Smooth muscle cell (in vitro differentiated cells): ENCODE results near the gene GOLGA6C. TPM values are rescaled to one million over a fixed set of nuclear protein-coding genes. Genes with fewer than 3 reads are reported as not detected.

Source experiments
- DNase-seq: peaks from one replicate; lab custom pipeline; 2025; ENCODE audit not compliant: unreplicated experiment; lab: John Stamatoyannopoulos, UW
- H2AFZ ChIP-seq: fragments of 200-600 bp; sonication (generic); 2 replicates; pipeline ENCODE4 v1.6.0; 2016; ENCODE audit warnings: antibody characterized with exemption, low read depth, mild to moderate bottlenecking
- H3F3A ChIP-seq: fragments of 200-600 bp; sonication (generic); 2 replicates; pipeline ENCODE4 v1.6.0; 2017; ENCODE audit warnings: antibody characterized with exemption, low read depth
- H3K27ac ChIP-seq: fragments of 200-600 bp; sonication (generic); 2 replicates; pipeline ENCODE4 v1.5.1; 2016; ENCODE audit warnings: low read depth, mild to moderate bottlenecking
- H3K27me3 ChIP-seq: fragments of 200-600 bp; sonication (generic); 2 replicates; pipeline ENCODE4 v1.6.1; 2016; ENCODE audit warnings: low read depth, mild to moderate bottlenecking
- H3K36me3 ChIP-seq: fragments of 200-600 bp; sonication (generic); 2 replicates; pipeline ENCODE4 v1.5.1; 2016; ENCODE audit warnings: low read depth
- H3K4me1 ChIP-seq: fragments of 200-600 bp; sonication (generic); 2 replicates; pipeline ENCODE4 v1.5.1; 2016; ENCODE audit warnings: low read depth
- H3K4me2 ChIP-seq: fragments of 200-600 bp; sonication (generic); 2 replicates; pipeline ENCODE4 v1.6.0; 2016; ENCODE audit warnings: mild to moderate bottlenecking
- H3K4me3 ChIP-seq: fragments of 200-600 bp; sonication (generic); 2 replicates; pipeline ENCODE4 v1.5.1; 2016; ENCODE audit warnings: mild to moderate bottlenecking
- H3K79me2 ChIP-seq: fragments of 200-600 bp; sonication (generic); 2 replicates; pipeline ENCODE4 v1.6.0; 2016; ENCODE audit warnings: low read depth, mild to moderate bottlenecking
- H3K9ac ChIP-seq: fragments of 200-600 bp; sonication (generic); 2 replicates; pipeline ENCODE4 v1.6.0; 2016; ENCODE audit warnings: low read depth
- H3K9me3 ChIP-seq: fragments of 200-600 bp; sonication (generic); replicated peaks from 2 replicates; pipeline ENCODE4 v1.5.1; 2016; ENCODE audit warnings: low read depth
- H4K20me1 ChIP-seq: fragments of 200-600 bp; sonication (generic); 2 replicates; pipeline ENCODE4 v1.6.0; 2016; ENCODE audit warnings: low read depth
- WGBS: methylation state at CpG from one replicate; pipeline ENCODE4 v1.1.7; 2016; ENCODE audit warnings: low lambda C conversion rate; 5-methylcytosine and 5-hydroxymethylcytosine counted together
- polyA plus RNA-seq: library from polyadenylated mRNA; unstranded; fragments of >200 nt; fragmentation: Nextera tagmentation; extraction: Ambion mirVana; gene quantifications from 2 replicates; pipeline ENCODE4 v1.2.1, GENCODE V29; 2016
- total RNA-seq: library from RNA; depleted of rRNA; stranded (reverse); fragments of >200 nt; gene quantifications from 2 replicates; pipeline ENCODE4 v1.2.3, GENCODE V29; 2014
- TF ChIP-seq, protein P1 (sequence below): fragments of 200-600 bp; sonication (generic); IDR thresholded peaks from 2 replicates; pipeline ENCODE4 v1.5.1; 2017; ENCODE audit warnings: borderline replicate concordance, mild to moderate bottlenecking, antibody characterized with exemption; ENCODE audit not compliant: insufficient read depth, poor library complexity, severe bottlenecking

GOLGA6C gene
- total and polyA plus RNA-seq, 2 experiments from 2014 or later = not detected

DNA sequence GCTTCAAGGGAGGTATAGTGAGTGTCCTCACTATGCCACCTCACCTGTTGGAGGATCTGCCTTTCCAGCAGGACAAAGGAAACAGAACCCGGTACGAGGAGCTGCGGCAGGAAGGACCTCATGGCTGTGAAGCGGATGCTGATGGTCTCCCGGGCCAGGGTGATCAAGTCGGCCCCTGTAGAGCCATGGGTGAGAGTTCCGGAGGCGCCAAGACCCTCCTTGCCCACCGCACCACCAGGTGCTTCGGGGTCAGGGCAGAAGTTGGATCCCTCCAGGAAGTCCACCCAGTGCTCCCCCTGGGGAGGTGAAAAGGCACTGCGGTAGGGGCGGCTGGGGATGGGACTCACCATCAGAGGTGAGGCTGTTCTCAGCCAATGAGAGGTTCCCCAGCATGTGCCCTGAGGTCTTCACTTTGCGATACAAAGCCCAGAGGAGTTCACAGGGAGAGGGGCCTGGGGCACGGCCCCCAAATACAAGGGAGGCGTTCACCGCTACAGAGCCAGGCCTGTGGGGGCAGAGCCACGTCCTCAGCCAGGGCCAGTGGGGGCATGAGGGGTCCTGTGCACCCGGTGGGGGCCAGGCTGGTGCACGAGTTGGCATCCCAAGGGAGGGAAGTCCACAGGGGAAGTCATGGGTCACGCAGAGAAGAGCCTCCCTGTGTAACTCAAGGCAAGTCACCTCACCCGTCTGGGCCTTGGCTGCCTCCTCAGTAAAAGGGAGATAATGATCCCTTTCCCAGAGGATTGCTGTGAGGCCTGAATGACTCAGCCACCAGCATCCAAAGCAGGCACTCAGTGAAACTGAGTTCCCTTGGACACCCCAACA, 28.7 kb upstream of the GOLGA6C start:
- TF ChIP-seq, protein P1, sequence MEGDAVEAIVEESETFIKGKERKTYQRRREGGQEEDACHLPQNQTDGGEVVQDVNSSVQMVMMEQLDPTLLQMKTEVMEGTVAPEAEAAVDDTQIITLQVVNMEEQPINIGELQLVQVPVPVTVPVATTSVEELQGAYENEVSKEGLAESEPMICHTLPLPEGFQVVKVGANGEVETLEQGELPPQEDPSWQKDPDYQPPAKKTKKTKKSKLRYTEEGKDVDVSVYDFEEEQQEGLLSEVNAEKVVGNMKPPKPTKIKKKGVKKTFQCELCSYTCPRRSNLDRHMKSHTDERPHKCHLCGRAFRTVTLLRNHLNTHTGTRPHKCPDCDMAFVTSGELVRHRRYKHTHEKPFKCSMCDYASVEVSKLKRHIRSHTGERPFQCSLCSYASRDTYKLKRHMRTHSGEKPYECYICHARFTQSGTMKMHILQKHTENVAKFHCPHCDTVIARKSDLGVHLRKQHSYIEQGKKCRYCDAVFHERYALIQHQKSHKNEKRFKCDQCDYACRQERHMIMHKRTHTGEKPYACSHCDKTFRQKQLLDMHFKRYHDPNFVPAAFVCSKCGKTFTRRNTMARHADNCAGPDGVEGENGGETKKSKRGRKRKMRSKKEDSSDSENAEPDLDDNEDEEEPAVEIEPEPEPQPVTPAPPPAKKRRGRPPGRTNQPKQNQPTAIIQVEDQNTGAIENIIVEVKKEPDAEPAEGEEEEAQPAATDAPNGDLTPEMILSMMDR = no peak
- H3K4me1 ChIP-seq = no peaks in the 10 kb centered on the region
- no peaks in the 10 kb centered on the region for H3K36me3 ChIP-seq
- WGBS = 87% methylated on average over 20 of the region's 21 CpGs
- no peak for DNase-seq
- H3K4me2 ChIP-seq = no peak overlapping the region
- H2AFZ ChIP-seq = no peak overlapping the region
- peaks cover 8% of the 10 kb centered on the region for H3K27me3 ChIP-seq
- no peak overlapping the region for H3K27ac ChIP-seq
- no peaks in the 10 kb centered on the region for H4K20me1 ChIP-seq
- H3K4me3 ChIP-seq = no peak overlapping the region
- no peaks in the 10 kb centered on the region for H3K9me3 ChIP-seq
- no peak overlapping the region for H3K9ac ChIP-seq
- no peaks in the 10 kb centered on the region for H3K79me2 ChIP-seq
- H3F3A ChIP-seq = no peaks in the 10 kb centered on the region

DNA sequence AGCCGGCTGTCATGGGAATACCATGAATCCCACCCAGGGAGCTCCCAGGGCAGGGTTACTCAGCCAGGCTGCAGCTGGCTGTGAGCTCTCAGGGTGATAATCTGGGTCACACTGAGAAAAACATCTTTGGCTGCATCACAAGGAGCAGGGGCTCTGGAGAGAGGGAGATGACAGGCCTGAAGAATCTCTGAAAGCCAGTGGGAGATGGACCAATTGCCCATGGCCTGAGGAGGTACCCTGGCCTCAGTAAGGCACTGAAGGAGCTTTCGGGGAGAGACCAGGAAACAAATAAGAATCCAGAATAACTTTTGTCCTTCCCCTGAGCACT, 28.2 kb upstream of the GOLGA6C start:
- no peak for DNase-seq
- Histone ChIP-seq H3K27me3 (peaks cover 6% of the 10 kb centered on the region), H4K20me1 (no peaks in the 10 kb centered on the region), H2AFZ (no peak overlapping the region), H3K9ac (no peak overlapping the region), H3K79me2 (no peaks in the 10 kb centered on the region), H3K36me3 (no peaks in the 10 kb centered on the region), H3K4me2 (no peak overlapping the region), H3K27ac (no peak overlapping the region), H3F3A (no peaks in the 10 kb centered on the region), H3K4me3 (no peak overlapping the region), H3K4me1 (no peaks in the 10 kb centered on the region), H3K9me3 (no peaks in the 10 kb centered on the region)
- TF ChIP-seq, protein P1 = no peak
- 68% methylated on average over 2 of the region's 2 CpGs for WGBS

- Histone ChIP-seq H3K27ac (no peak overlapping the region), H3K79me2 (no peaks in the 10 kb centered on the region), H2AFZ (no peak overlapping the region), H3K36me3 (no peaks in the 10 kb centered on the region), H3K27me3 (peaks cover 6% of the 10 kb centered on the region), H4K20me1 (no peaks in the 10 kb centered on the region), H3K4me2 (no peak overlapping the region), H3K9me3 (no peaks in the 10 kb centered on the region), H3K9ac (no peak overlapping the region), H3F3A (no peaks in the 10 kb centered on the region), H3K4me3 (no peak overlapping the region), H3K4me1 (no peaks in the 10 kb centered on the region)
- DNase-seq = no peak
- TF ChIP-seq, protein P1 = no peak
- 82% methylated on average over 12 of the region's 16 CpGs for WGBS
These were observed 27.4 kb upstream of the GOLGA6C start for GRCh38 chr15:75230551-75231371.
